GM04504 (cell line): ENCODE measurements around the gene RAB11B.
"Not testable (repeated sequence)": the region's sequence is repeated elsewhere in the genome, so short reads cannot be mapped to it uniquely, and the experiment has no call there.

Experiments
- DNase-seq: peaks from one replicate; pipeline ENCODE4 v3.0.0-alpha.2; 2012; ENCODE audit warnings: low read depth

RAB11B gene

DNA sequence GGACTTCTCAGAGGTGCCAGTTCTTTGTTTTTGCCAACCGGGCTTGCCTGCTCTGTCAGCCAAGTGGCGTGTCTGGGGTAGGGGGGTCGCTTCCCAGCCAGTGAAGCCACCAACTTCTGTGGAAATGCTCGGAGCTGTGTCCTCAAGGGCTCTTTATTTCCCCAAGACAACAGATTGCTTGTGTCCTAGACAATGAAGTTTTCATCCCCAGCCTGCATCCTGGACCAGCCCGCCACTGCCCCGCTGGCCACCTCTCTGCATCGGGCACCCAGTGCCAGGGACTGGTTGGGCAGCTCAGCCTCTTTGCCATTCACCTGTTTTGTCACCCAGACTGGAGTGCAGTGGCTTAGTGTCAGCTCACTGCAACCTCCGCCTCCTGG, 3.7 kb downstream of the RAB11B start:
- DNase-seq: no peak

- no peak for DNase-seq
Measured at GRCh38 chr19:8395621-8396082, 5.5 kb downstream of the RAB11B start.

GRCh38 chr19:8396185-8396562, 6.0 kb downstream of the RAB11B start:
- no peak for DNase-seq

GRCh38 chr19:8396563-8397203, 6.5 kb downstream of the RAB11B start:
- DNase-seq: no peak

DNA sequence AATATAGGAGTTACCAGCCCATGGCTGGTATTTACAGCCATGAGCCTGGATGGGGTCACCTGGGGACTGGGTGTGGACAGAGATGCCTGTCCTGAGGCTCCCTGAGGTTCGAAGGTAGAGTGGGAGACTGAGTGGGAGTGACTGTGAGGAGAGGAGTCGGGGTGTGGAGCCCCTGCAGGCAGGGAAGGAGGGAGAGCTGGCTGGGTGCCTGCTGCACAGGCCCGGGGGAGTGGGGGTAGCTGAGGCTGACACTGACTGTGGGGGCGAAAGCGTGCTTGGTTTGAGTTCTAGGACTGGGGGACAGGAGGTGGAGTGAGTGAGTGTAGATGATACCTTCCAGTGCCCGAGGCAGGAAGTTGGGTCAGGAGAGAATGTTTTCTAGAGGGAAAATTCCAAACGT, 7.1 kb downstream of the RAB11B start:
- DNase-seq: no peak

DNA sequence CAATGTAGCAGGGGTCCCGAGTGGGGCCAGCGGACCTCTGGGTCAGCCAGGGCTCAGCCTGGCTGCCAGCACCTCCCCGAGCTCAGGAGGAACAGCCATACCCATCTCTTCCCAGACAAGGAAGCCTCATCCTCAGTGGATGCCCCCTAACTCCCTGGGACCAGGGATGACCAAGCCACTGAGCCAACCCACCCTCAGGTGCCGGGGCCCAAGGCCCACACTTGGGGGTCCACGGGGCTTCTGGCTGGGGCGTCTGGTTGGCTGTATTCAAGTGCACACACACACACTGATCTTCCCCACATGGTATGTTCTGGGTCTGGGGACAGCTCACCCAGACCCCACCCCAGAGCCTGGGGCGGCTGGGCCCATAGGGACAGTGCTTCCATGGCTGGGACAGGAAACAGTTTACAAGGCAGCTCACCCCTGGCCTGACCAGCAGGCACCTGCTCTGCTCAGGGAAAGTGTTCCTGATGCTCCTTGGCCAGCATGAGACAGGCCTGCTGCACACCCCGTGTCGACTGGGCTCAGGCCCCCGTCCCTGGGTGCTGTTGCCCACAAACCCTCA, 7.7 kb downstream of the RAB11B start:
- no peak for DNase-seq

DNA sequence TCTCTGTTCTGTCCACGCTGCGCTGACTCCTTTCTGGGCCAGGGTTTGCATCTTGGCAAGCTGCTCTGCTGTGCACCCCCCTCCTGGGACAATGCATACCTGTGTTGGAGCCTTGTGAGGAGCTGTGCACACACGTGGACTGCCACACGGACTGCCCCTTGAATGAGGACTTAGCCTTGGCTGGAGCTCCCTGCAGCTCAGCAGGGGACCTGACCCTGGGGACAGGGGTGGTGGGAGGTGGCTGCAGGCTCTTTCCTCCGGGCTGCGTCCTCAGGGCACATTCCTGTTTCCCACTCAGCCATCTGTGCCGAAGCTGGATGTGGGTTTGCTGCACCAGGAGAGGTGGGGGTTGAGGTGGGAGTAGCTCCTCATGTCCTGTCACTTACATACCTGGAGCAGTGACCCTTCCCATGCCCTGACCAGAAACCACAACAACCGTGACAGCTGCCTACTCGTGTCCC, 8.2 kb downstream of the RAB11B start:
- DNase-seq: no peak

- no peak for DNase-seq
Measured at GRCh38 chr19:8399681-8400188, 9.6 kb downstream of the RAB11B start.

GRCh38 chr19:8401981-8402411, 11.8 kb downstream of the RAB11B start:
- DNase-seq: no peak

- no peak for DNase-seq
Measured at GRCh38 chr19:8403098-8403819, 13.1 kb downstream of the RAB11B start.

DNA sequence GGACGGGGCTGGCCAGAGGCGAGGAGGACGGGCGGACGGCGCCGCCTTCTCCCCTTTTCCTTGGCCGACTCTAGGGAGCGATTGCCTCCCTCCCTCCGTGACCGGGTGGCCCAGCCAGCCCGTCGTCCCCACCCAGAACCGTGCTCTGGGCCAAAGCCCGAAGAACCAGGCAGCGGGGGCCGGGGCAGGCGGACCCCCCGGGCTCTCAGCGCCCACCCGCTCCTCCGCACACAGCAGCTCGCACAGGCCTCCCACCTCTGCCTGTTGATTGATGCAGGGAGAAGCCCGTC, 13.6 kb downstream of the RAB11B start:
- DNase-seq: no peak

- DNase-seq: no peak
Measured at GRCh38 chr19:8404391-8405151, 14.4 kb downstream of the RAB11B start.

- not testable (repeated sequence) for DNase-seq
Measured at GRCh38 chr19:8410718-8411117, 20.6 kb downstream of the RAB11B start.

- DNase-seq: peak; percentile 92
Measured at GRCh38 chr19:8412783-8413628, 22.8 kb downstream of the RAB11B start, which contains the start of gene MARCHF2. Gene MARCHF2 (plus strand): TSS chr19:8413305. CDS start chr19:8421841, 8,536 bp downstream.

DNA sequence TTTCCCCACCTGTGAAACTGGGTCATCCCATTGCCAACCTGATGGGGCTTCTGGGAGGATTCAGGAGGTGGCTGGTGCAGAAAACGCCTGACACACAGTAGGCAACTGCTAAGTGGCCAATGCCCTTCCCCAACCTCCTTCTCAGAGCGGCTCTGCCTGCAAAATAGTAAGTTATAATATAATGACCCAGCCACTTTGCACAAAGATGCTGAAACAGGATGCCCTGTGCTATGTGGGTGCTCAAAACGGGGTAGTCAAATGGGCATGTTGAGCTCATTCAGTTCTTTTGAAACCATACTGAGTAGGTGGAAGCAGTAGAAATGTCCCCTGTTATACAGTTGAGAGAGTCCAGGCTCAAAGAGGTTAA, 23.5 kb downstream of the RAB11B start:
- no peak for DNase-seq

DNA sequence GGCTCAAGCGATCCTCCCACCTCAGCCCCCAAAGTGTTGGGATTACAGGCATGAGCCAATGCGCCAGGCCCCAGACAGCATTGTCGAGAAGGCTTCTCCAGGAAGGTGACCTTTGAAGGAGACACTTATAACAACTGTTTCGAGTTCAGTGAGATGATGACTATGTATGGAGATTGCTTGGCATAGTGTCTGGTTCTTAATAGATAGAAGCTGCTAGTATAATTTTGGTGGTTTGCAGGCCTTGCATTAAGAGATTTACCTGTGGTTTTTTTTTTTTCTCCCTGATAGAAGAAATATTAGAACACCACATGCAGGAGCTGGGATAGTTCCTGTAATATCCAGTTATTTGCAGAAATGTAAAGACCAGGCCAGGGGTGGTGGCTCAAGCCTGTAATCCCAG, 26.6 kb downstream of the RAB11B start:
- DNase-seq: no peak

- DNase-seq: no peak
Measured at GRCh38 chr19:8421484-8422461, 31.6 kb downstream of the RAB11B start.

GRCh38 chr19:8423817-8424223, 33.7 kb downstream of the RAB11B start:
- peak; percentile 97 for DNase-seq

DNA sequence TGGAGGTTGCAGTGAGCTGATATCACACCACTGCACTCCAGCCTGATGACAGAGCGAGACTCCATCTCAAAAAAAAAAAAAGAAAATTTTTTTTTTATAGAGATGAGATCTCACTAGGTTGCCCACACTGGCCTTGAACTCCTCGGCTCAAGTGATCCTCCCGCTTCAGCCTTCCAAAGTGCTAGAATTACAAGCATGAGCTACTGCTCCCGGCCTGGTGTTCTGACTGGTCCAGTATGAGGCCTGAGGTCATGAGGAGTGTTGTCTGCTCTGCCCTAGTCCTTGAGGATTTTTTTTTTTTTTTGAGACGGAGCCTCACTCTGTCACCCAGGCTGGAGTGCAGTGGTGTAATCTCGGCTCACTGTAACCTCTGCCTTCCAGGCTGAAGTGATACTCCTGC, 35.2 kb downstream of the RAB11B start:
- not testable (repeated sequence) for DNase-seq

- no peak for DNase-seq
Measured at GRCh38 chr19:8426283-8426682, 36.1 kb downstream of the RAB11B start.
